Rectal smooth muscle tissue (tissue), 1 donor: ENCODE results near the gene RNASE4.
"Not testable (repeated sequence)": the region's sequence is repeated elsewhere in the genome, so short reads cannot be mapped to it uniquely, and the experiment has no call there.

Experiments
- H3K27ac ChIP-seq: one replicate; pipeline ENCODE4 v1.7.0; 2013; ENCODE audit warnings: low read depth, low read length, inconsistent platforms
- H3K27me3 ChIP-seq: one replicate; pipeline ENCODE4 v1.7.0; 2013; ENCODE audit warnings: low read length; ENCODE audit not compliant: control insufficient read depth, insufficient read depth
- H3K36me3 ChIP-seq: one replicate; pipeline ENCODE4 v1.7.0; 2013; ENCODE audit warnings: low read length; ENCODE audit not compliant: control insufficient read depth, insufficient read depth
- H3K4me1 ChIP-seq: one replicate; pipeline ENCODE4 v1.7.0; 2013; ENCODE audit warnings: low read length; ENCODE audit not compliant: control insufficient read depth, insufficient read depth
- H3K4me3 ChIP-seq: one replicate; pipeline ENCODE4 v1.7.0; 2013; ENCODE audit warnings: low read length
- H3K9ac ChIP-seq: one replicate; pipeline ENCODE4 v1.7.0; 2013; ENCODE audit warnings: low read length

Gene RNASE4

DNA sequence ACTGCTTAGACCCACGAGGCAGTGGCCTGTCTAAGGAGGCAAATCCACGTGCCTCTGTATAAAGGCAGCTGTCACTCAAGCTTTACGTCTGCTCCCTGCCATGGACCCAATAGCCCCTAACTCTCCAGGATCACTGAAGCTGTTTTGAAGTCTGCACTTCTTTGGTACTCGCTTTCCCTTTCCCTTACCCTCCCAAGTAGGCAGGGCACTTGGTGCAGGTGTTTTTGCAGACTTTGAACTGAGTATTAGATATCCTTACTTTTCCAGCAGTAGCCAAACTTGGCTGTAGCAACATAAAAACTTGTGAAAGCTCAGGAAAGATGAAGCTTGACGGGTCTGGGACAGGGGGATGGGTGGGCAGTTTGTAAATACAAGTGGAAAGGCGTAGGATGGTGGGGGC is 25.0 kb upstream of the RNASE4 start:
- Histone ChIP-seq H3K4me3 (no peak overlapping the region), H3K27ac (no peak overlapping the region), H3K27me3 (peaks cover 15% of the 10 kb centered on the region), H3K9ac (no peak overlapping the region), H3K4me1 (no peaks in the 10 kb centered on the region), H3K36me3 (no peaks in the 10 kb centered on the region)

DNA sequence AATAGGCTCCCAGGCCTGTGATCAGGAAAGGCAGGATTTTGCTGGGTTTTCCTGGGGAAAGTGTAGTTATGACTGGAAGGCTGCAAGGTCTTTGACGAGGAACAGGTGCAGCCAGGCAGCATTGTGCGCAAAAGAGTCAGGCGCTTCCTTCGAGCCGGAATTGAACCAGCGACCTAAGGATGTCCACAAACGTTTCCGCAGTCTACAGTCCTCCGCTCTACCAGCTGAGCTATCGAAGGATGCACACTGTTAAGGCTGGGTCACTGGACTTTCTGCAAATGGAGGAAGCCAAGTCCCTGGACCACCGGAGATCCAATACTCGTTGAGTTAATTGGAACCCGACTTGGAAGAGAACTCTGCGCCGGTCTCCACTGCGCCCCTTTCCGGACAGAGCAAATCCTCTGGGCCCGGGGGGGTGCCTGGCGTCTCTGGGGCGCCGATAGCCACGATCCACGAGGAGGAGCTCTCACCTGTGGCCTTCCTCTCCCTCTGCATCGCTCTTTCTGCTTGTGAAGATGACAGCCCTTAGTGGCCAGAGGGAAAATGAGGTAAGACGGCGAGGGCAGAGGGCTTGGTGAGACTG is 24.5 kb upstream of the RNASE4 start:
- Histone ChIP-seq H3K9ac (no peak overlapping the region), H3K36me3 (no peaks in the 10 kb centered on the region), H3K27ac (no peak overlapping the region), H3K4me1 (no peaks in the 10 kb centered on the region), H3K4me3 (no peak overlapping the region), H3K27me3 (peaks cover 15% of the 10 kb centered on the region)

DNA sequence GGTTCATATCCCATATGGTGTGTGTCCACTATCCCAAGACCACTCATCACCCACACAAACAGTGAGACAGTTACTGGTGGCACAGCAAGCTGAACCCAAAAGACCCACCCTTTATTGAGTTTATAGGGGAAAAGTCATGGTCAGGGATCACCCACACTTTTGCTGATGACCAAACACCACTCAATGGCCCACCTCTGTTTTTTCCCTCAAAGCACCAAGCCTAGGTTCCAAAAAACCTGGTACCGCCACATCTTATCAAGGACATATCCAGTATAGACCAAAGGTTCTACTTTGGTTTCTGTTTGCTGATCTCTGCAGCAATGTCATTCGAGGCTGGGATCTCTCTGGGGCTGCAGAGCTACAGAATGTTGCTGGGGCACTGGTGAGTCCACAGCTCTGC is 23.2 kb upstream of the RNASE4 start:
- no peak overlapping the region for H3K4me3 ChIP-seq
- H3K27ac ChIP-seq: no peak overlapping the region
- H3K9ac ChIP-seq: no peak overlapping the region
- peaks cover 8% of the 10 kb centered on the region for H3K27me3 ChIP-seq
- H3K36me3 ChIP-seq: no peaks in the 10 kb centered on the region
- no peaks in the 10 kb centered on the region for H3K4me1 ChIP-seq

DNA sequence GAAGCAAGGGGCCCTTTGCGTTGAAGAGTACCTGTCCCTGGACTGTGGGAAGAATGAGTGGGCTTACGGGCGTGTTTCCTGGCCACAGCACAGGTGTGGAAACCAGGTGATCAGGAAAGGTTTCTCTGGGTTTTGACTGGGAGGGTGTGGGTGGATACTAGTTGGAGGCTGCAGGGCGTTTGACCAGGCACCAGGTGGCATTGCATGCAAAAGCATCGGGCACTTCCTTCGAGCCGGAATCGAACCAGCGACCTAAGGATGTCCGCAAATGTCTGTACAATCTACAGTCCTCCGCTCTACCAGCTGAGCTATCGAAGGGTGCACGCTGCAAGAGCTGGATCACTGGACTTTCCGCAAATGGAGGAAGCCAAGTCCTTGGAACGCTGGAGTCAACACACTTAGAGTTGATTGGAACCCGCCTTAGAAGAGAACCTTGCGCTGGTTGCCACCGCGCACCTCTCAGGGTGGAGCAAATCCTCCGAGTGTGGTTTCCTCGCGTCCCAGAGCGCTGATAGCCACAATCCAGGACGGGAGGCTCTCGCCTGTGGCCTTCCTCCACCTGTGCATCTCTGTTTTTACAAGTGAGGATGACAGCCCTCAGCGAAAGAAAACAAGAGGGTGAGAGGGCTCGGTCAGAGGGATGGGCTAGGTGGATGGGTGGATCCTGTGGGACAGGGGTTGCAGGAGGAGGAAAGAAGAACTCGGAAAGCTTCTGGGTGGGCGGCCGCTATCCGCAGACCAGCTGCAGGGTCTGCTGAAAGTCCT is 21.2 kb upstream of the RNASE4 start:
- H3K9ac ChIP-seq: no peak overlapping the region
- no peaks in the 10 kb centered on the region for H3K36me3 ChIP-seq
- peaks cover 5% of the 10 kb centered on the region for H3K27me3 ChIP-seq
- no peaks in the 10 kb centered on the region for H3K4me1 ChIP-seq
- H3K27ac ChIP-seq: no peak overlapping the region
- peak overlapping the region; percentile 53 for H3K4me3 ChIP-seq

DNA sequence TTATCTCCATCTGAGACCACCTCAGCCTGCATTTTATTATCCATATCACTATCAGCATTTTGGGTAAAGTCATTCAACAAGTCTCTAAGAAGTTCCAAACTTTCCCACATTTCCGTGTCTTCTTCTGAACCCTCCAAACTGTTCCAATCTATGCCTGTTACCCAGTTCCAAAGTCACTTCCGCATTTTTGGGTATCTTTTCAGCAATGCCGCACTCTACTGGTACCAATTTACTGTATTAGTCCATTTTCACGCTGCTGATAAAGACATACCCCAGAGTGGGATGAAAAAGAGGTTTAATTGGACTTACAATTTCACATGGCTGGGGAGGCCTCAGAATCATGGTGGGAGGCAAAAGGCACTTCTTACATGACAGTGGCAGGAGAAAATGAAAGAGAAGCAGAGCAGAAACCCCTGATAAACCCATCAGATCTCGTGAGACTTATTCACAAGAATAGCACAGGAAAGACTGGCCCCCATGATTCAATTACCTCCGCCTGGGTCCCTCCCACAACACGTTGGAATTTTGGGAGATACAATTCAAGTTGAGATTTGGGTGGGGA is 17.9 kb upstream of the RNASE4 start:
- not testable (repeated sequence) for H3K36me3 ChIP-seq, H3K4me1 ChIP-seq, H3K9ac ChIP-seq, H3K4me3 ChIP-seq, H3K27ac ChIP-seq, H3K27me3 ChIP-seq

DNA sequence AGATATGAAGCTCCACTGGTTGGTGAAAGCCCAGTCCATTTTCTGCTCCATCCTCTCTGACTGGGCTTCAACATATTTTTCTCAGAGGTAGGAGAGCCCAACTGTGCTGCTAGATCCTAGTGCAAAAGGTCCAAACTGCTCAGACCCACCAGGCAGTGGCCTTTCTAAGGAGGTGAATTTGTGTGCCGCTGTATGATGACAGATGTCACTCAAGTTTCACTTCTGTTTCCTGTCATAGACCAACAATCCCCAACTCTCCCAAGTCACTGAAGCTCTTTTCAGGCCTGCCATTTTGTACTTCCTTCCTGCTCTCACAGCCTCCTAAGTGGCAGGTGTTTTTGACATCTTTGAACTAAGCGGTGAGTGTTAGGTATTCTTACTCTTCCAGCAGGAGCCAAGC is 16.4 kb upstream of the RNASE4 start:
- H3K36me3 ChIP-seq: no peaks in the 10 kb centered on the region
- H3K4me1 ChIP-seq: no peaks in the 10 kb centered on the region
- no peaks in the 10 kb centered on the region for H3K27me3 ChIP-seq
- H3K27ac ChIP-seq: no peak overlapping the region
- H3K9ac ChIP-seq: no peak overlapping the region
- H3K4me3 ChIP-seq: no peak overlapping the region

DNA sequence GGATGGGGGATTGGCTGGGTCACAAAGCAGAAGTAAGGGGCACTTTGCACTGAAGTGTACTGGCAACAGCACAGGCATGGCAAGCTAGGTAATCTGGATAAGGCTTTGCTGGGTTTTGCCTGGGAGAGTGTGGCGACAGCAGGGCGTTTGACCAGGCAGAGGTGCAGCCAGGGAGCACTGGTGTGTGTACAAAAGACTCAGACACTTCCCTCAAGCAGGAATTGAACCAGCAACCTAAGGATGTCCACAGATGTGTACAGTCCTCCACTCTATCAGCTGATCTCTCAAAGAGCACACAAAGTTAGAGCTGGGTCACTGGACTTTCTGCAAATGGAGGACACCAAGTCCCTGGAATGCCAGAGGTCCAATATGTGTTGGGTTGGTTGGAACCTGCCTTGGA is 15.4 kb upstream of the RNASE4 start:
- Histone ChIP-seq H3K27ac (no peak overlapping the region), H3K27me3 (no peaks in the 10 kb centered on the region), H3K36me3 (no peaks in the 10 kb centered on the region), H3K4me1 (no peaks in the 10 kb centered on the region), H3K9ac (no peak overlapping the region), H3K4me3 (no peak overlapping the region)

DNA sequence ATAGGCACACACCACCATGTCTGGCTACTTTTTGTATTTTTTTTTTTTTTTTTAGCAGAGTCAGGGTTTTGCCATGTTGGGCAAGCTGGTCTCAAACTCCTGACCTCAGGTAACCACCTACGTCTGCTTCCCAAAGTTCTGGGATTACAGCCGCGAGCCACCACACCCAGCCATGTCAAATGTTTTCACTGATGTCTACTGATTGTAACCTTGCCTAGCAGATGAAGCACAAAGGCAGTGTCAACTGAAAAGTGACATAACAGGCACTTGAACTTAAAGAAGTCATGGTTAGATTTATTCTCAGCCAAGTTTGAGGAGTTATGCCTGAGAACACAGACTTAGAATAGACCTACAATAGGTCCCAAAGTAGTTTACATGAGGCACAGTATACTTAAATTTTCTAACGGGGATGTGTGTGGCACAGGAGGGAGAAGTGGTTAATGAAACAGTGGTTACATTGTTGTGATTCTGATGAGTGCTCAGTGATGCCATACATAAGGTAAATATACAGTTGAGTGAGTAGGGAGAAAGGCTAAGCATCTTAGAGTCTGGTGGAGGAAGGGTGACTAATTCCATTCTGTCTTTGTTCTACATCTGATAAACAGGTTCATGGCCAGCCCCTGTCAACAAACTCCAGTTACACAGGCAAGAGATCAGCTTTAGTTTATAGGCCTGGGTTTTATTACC is 12.6 kb upstream of the RNASE4 start:
- Histone ChIP-seq H3K4me1 (no peaks in the 10 kb centered on the region), H3K27me3 (no peaks in the 10 kb centered on the region), H3K9ac (no peak overlapping the region)

DNA sequence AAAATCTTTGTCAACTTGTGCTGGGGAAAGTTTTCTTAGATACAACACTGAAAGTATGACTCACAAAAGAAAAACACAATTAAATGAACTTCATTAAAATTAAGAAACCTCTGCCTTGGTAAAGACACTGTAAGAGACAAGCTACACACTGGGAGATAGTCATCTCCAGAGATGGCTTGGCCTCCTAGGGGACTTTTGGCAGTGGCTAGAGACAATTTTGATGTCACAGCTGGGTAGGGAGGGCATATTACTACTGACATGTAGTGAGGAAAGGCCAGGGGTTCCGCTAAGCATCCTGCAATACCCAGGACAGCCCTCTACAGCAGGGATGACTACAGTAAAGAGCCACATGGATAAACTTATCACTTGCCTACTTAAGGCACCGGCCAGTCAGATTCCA is 8.7 kb upstream of the RNASE4 start:
- Histone ChIP-seq H3K36me3 (no peaks in the 10 kb centered on the region), H3K27me3 (no peaks in the 10 kb centered on the region), H3K4me3 (no peak overlapping the region), H3K27ac (no peak overlapping the region), H3K9ac (no peak overlapping the region), H3K4me1 (peaks cover 2% of the 10 kb centered on the region)

More for the DNA sequence above, 12.6 kb upstream of the RNASE4 start:
- Histone ChIP-seq H3K36me3 (no peaks in the 10 kb centered on the region), H3K27ac (no peak overlapping the region), H3K4me3 (no peak overlapping the region)

DNA sequence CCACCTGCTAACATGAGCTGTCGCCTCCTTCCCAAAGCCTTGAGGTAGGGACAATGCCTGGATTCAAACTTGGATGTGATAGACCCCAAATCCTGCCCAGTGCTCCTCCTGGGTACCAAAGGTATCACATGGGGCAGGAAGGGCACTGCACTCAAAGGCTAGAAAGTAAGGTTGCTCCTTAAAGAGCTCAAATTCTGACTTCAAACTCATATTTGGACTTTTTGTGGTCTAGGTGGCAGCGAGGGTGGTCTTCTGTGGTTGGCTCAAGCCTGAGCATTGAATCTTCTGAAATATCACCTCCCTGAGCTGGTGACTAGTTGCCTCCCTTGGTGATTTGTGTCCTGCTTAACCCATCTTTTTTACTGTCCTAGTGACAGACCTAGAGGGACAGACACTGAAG is 8.3 kb upstream of the RNASE4 start:
- Histone ChIP-seq H3K36me3 (no peaks in the 10 kb centered on the region), H3K4me1 (peaks cover 6% of the 10 kb centered on the region), H3K9ac (no peak overlapping the region), H3K27ac (no peak overlapping the region), H3K27me3 (no peaks in the 10 kb centered on the region), H3K4me3 (no peak overlapping the region)

DNA sequence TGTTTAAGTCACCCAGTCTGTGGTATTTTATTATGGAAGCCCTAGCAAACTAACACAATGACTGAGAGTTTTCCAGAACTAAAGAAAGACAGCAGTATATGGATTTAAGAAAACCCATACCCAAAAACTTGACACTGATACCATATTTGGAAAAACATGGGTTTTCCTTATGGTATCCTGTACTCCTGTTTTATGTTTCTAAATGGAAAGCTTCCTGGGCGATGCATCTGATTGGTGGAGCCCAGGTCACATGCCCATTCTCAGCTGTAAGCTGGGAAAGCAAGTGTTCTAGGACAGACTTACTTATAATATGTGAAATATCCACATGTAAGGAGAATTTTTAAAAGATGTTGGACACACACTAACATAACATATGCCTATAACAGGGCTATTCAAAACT is 4.5 kb upstream of the RNASE4 start:
- Histone ChIP-seq H3K36me3 (no peaks in the 10 kb centered on the region), H3K4me3 (no peak overlapping the region), H3K9ac (no peak overlapping the region), H3K27ac (no peak overlapping the region), H3K27me3 (no peaks in the 10 kb centered on the region), H3K4me1 (peaks cover 7% of the 10 kb centered on the region)

DNA sequence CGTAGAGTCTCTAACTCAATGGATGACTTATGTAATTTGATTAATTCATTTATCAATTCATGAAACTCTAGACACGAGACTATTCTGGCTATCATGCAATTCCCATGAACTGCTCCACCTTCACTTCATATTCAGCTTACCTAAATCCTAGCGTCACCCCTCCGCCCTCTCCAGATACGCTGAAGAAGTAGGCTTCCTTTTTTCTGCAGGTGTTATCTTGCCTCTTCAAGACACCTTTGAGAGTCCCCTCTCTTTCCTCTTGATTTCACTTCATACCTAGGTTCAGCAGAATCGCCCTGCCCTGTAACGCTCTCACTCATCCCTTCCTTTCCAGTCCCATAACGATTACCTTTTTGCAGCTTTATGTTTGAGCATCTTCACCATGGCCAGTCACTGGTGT is 4.0 kb upstream of the RNASE4 start:
- H3K9ac ChIP-seq: no peak overlapping the region
- H3K4me1 ChIP-seq: peaks cover 7% of the 10 kb centered on the region
- H3K4me3 ChIP-seq: peak overlapping the region; percentile 91

More for the DNA sequence above, 4.0 kb upstream of the RNASE4 start:
- Histone ChIP-seq H3K27ac (no peak overlapping the region), H3K36me3 (no peaks in the 10 kb centered on the region), H3K27me3 (no peaks in the 10 kb centered on the region)
